Liver (tissue), 2 donors: ENCODE data around the gene RBM20.

Source experiments
- CTCF ChIP-seq: fragments of 150-350 bp; IDR thresholded peaks from 2 replicates; pipeline ENCODE4 v1.5.1; 2017; ENCODE audit warnings: improper control_type of control experiment, low read depth, low read length; ENCODE audit not compliant: missing input control
- REST ChIP-seq: IDR thresholded peaks from 2 replicates; pipeline ENCODE4 v1.6.1; 2016; ENCODE audit warnings: antibody characterized with exemption, mild to moderate bottlenecking
- YY1 ChIP-seq: IDR thresholded peaks from 2 replicates; pipeline ENCODE4 v1.6.1; 2016; ENCODE audit warnings: antibody characterized with exemption, mild to moderate bottlenecking
- donor health status: healthy.

GRCh38 chr10:110860576-110861241 is 216.6 kb downstream of the RBM20 start:
- TF ChIP-seq CTCF (no peak), YY1 (no peak), REST (no peak)
